Gastroesophageal sphincter (tissue), 3 donors: ENCODE results near the gene RMP24.

Experiments
- EP300 ChIP-seq: sonication (generic); formaldehyde crosslinking; IDR thresholded peaks from one replicate; pipeline ENCODE4 v1.6.1; 2017; ENCODE audit warnings: antibody characterized with exemption, mild to moderate bottlenecking
- POLR2A ChIP-seq, 2 donors: fragments of 450-650 bp; IDR thresholded peaks; one replicate each; pipeline ENCODE4 v1.6.1; 2017; ENCODE audit warnings: antibody characterized with exemption in 2 of 2, mild to moderate bottlenecking in 2 of 2, moderate library complexity in 1 of 2
- TF ChIP-seq, protein P1 (sequence below), 4 experiments: fragments of 200-600 bp in 2 of 4; fragments of 450-650 bp in 2 of 4; sonication (generic) in 1 of 4; IDR thresholded peaks; one replicate each; pipeline ENCODE4 v1.5.1; 2017 to 2019; ENCODE audit warnings: antibody characterized with exemption in 4 of 4, mild to moderate bottlenecking in 2 of 4, moderate library complexity in 2 of 4

DNA sequence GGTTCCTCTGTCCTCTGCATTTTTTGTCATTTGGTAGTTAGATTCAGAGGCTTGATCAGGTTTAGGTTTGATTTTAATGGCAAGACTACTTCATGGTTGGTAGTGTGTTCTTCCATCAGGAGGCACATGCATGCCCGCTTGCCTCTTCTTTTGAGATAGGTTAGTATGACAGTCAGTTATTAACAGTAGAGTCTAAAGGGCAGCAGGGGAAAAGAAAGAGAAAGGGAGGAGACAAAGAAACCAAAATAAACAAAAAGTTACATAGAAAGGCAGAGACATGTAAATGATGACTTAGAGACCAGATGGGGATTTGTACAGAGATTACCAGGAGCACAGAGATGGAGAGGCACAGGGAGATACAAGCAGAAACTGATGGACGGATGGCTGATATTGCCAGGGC, 10.2 kb upstream of the RMP24 start:
- no peak for TF ChIP-seq POLR2A (IDR thresholded peaks at IDR 0.05)
- TF ChIP-seq, protein P1, sequence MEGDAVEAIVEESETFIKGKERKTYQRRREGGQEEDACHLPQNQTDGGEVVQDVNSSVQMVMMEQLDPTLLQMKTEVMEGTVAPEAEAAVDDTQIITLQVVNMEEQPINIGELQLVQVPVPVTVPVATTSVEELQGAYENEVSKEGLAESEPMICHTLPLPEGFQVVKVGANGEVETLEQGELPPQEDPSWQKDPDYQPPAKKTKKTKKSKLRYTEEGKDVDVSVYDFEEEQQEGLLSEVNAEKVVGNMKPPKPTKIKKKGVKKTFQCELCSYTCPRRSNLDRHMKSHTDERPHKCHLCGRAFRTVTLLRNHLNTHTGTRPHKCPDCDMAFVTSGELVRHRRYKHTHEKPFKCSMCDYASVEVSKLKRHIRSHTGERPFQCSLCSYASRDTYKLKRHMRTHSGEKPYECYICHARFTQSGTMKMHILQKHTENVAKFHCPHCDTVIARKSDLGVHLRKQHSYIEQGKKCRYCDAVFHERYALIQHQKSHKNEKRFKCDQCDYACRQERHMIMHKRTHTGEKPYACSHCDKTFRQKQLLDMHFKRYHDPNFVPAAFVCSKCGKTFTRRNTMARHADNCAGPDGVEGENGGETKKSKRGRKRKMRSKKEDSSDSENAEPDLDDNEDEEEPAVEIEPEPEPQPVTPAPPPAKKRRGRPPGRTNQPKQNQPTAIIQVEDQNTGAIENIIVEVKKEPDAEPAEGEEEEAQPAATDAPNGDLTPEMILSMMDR (IDR thresholded peaks at IDR 0.05): no peak
- TF ChIP-seq EP300: no peak
